Prostate gland (tissue), 2 donors: Measurements from ENCODE around the gene CCDC92.

Experiments
- CTCF ChIP-seq, 4 experiments: fragments of 200-600 bp in 2 of 4; fragments of 450-650 bp in 2 of 4; sonication (generic) in 2 of 4; IDR thresholded peaks; 1 replicate in 3 of 4; 2 replicates in 1 of 4; pipeline ENCODE4 v1.5.1; 2016 to 2019; ENCODE audit warnings: antibody characterized with exemption in 4 of 4, mild to moderate bottlenecking in 2 of 4, moderate library complexity in 2 of 4
- POLR2A ChIP-seq: fragments of 450-650 bp; IDR thresholded peaks from one replicate; pipeline ENCODE4 v1.6.1; 2016; ENCODE audit warnings: antibody characterized with exemption, mild to moderate bottlenecking
- POLR2AphosphoS5 ChIP-seq: sonication (generic); formaldehyde crosslinking; IDR thresholded peaks from one replicate; pipeline ENCODE4 v1.6.1; 2017; ENCODE audit warnings: antibody characterized with exemption

- TF ChIP-seq POLR2AphosphoS5, result no peak
- TF ChIP-seq CTCF (IDR thresholded peaks at IDR 0.05), result no peak
- no peak for TF ChIP-seq POLR2A
Observed at GRCh38 chr12:123889848-123890535, 82.6 kb downstream of the CCDC92 start.
